Activated gamma-delta T cell treated with anti-CD3 and anti-CD28 coated beads, Interleukin-2, amount 50 U/mL, for 16 hours (primary cell): ENCODE results near the gene MAP6D1.
A peak's percentile ranks its signal among the peaks of the same experiment; 100 is the strongest.

Experiments used
- DNase-seq: peaks from one replicate; pipeline ENCODE4 v3.0.0-alpha.2; 2020; ENCODE audit warnings: low read depth

The MAP6D1 gene

GRCh38 chr3:183825456-183826161 lies at the start of gene MAP6D1:
TSS of gene MAP6D1 (minus strand) at chr3:183825577. CDS start at chr3:183825547, 30 bp downstream.
- DNase-seq: peak; percentile 31

- DNase-seq: no peak
Measured at GRCh38 chr3:183873914-183874313, 48.5 kb upstream of the MAP6D1 start.

- DNase-seq: no peak
Measured at GRCh38 chr3:183871541-183871940, 46.2 kb upstream of the MAP6D1 start.

- DNase-seq: no peak
Measured at GRCh38 chr3:183870563-183870962, 45.2 kb upstream of the MAP6D1 start.

GRCh38 chr3:183868796-183869195 lies 43.4 kb upstream of the MAP6D1 start:
- no peak for DNase-seq

GRCh38 chr3:183862610-183863009 lies 37.2 kb upstream of the MAP6D1 start:
- no peak for DNase-seq

- DNase-seq: no peak
Measured at GRCh38 chr3:183857863-183858262, 32.5 kb upstream of the MAP6D1 start.

- DNase-seq: no peak
Measured at GRCh38 chr3:183854318-183855035, 29.1 kb upstream of the MAP6D1 start.

- DNase-seq: no peak
Measured at GRCh38 chr3:183845608-183846288, 20.4 kb upstream of the MAP6D1 start.

- DNase-seq: no peak
Measured at GRCh38 chr3:183845090-183845489, 19.7 kb upstream of the MAP6D1 start.

- no peak for DNase-seq
Measured at GRCh38 chr3:183844606-183845005, 19.2 kb upstream of the MAP6D1 start.

GRCh38 chr3:183839751-183840150 lies 14.4 kb upstream of the MAP6D1 start:
- DNase-seq: no peak

- DNase-seq: no peak
Measured at GRCh38 chr3:183837894-183838293, 12.5 kb upstream of the MAP6D1 start.

GRCh38 chr3:183837390-183837789 lies 12.0 kb upstream of the MAP6D1 start:
- no peak for DNase-seq

- no peak for DNase-seq
Measured at GRCh38 chr3:183833516-183833915, 8.1 kb upstream of the MAP6D1 start.

- DNase-seq: no peak
Measured at GRCh38 chr3:183830187-183830586, 4.8 kb upstream of the MAP6D1 start.

- DNase-seq: no peak
Measured at GRCh38 chr3:183829466-183829865, 4.1 kb upstream of the MAP6D1 start.

GRCh38 chr3:183828538-183828870 lies 3.1 kb upstream of the MAP6D1 start:
- no peak for DNase-seq

- no peak for DNase-seq
Measured at GRCh38 chr3:183827809-183828537, 2.6 kb upstream of the MAP6D1 start.

GRCh38 chr3:183826448-183827250 lies 1.3 kb upstream of the MAP6D1 start:
- DNase-seq: no peak

GRCh38 chr3:183824761-183825455 lies 469 bp downstream of the MAP6D1 start:
- no peak for DNase-seq
